ENCODE data around the gene SLC9A8. TPM values are rescaled to one million over a fixed set of nuclear protein-coding genes. Genes with fewer than 3 reads are reported as not detected.

The SLC9A8 gene
- polyA plus RNA-seq, 2 of the 4 experiments (the other 2 are of a cell fraction), result 5.0 to 7.9 TPM

DNA sequence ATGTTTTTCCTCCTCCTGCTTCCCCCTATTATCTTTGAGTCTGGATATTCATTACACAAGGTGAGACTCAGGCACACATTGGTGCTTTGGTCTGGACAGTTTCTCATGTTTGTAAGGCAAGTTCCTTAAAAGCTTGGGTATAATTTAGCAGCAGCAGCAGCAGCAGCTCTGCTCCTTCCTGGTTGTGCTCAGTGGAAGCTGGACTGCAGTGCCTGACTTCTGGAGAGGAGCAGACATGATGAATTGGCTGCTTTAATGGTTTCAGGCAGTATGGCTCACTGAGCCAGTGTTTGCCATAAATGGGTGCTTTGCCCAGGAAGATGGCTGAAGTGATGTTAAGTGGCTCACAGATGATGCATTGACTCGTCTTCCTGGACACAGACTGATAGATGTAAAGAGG is 32.4 kb downstream of the SLC9A8 start:
- TF ChIP-seq, protein P1, sequence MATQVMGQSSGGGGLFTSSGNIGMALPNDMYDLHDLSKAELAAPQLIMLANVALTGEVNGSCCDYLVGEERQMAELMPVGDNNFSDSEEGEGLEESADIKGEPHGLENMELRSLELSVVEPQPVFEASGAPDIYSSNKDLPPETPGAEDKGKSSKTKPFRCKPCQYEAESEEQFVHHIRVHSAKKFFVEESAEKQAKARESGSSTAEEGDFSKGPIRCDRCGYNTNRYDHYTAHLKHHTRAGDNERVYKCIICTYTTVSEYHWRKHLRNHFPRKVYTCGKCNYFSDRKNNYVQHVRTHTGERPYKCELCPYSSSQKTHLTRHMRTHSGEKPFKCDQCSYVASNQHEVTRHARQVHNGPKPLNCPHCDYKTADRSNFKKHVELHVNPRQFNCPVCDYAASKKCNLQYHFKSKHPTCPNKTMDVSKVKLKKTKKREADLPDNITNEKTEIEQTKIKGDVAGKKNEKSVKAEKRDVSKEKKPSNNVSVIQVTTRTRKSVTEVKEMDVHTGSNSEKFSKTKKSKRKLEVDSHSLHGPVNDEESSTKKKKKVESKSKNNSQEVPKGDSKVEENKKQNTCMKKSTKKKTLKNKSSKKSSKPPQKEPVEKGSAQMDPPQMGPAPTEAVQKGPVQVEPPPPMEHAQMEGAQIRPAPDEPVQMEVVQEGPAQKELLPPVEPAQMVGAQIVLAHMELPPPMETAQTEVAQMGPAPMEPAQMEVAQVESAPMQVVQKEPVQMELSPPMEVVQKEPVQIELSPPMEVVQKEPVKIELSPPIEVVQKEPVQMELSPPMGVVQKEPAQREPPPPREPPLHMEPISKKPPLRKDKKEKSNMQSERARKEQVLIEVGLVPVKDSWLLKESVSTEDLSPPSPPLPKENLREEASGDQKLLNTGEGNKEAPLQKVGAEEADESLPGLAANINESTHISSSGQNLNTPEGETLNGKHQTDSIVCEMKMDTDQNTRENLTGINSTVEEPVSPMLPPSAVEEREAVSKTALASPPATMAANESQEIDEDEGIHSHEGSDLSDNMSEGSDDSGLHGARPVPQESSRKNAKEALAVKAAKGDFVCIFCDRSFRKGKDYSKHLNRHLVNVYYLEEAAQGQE (IDR thresholded peaks at IDR 0.05), result no peak
- TF ChIP-seq CEBPB (IDR thresholded peaks at IDR 0.05), result no peak
- no peak for TF ChIP-seq MAFK (IDR thresholded peaks at IDR 0.05; ENCODE audit: partially characterized antibody)
- TF ChIP-seq CBX8 (IDR thresholded peaks at IDR 0.05), result no peak
- FAIRE-seq (no peak), DNase-seq (ENCODE audit: low read depth in 1 of 2, low spot score in 1 of 2) (no peak), ATAC-seq (no peak; a peak in 1 of 6 replicates)
- H3K9me3 ChIP-seq, result peaks cover 5% of the 10 kb centered on the region; the same call in 1 of the 3 replicates
- ChIA-PET CTCF (interaction anchor here (0.6 to 19.7 kb wide), 24 partner anchors 9 to 304 kb away, joined by 4 to 319 read pairs (median 12); partner anchors contain the start of gene SLC9A8), POLR2A (interaction anchor here (0.7 kb wide), 1 partner anchor 32 kb away, joined by 6 read pairs; no protein-coding TSS in a partner anchor)
- WGBS (ENCODE audit: missing lambda C conversion rate), result 90% methylated on average over 1 of the region's 1 CpG
- H3K4me1 ChIP-seq, result peaks cover 15% of the 10 kb centered on the region; the same call in 1 of the 3 replicates
- no peak overlapping the region for H3K4me2 ChIP-seq
- no peak overlapping the region for H3K4me3 ChIP-seq
- H3K27ac ChIP-seq, result peak overlapping the region; percentile 59 to 74

- 53% methylated on average over 6 of the region's 6 CpGs for WGBS (ENCODE audit: missing lambda C conversion rate)
- FAIRE-seq, result no peak
These were observed 33.7 kb downstream of the SLC9A8 start for GRCh38 chr20:49846206-49846807.

GRCh38 chr20:49850463-49851230 is 38.0 kb downstream of the SLC9A8 start:
- DNase-seq (ENCODE audit: low read depth in 1 of 2, low spot score in 1 of 2), result no peak
- no peaks in the 10 kb centered on the region for H3K9me3 ChIP-seq
- H3K4me1 ChIP-seq, result peaks cover 34% of the 10 kb centered on the region
- no peak overlapping the region for H3K4me2 ChIP-seq
- no peak for ATAC-seq
- peak overlapping the region in 1 of 2 experiments; percentile 40; a peak in 2 of 6 replicates for H3K27ac ChIP-seq
- POLR2A ChIA-PET, result no interaction called here
- CTCF ChIA-PET, result interaction anchor here (0.6 to 19.7 kb wide), 6 partner anchors 38 to 309 kb away, joined by 3 to 319 read pairs (median 6); no protein-coding TSS in a partner anchor
- no peak overlapping the region for H3K4me3 ChIP-seq
- no peak for FAIRE-seq
- 76% methylated on average over 8 of the region's 8 CpGs for WGBS (ENCODE audit: missing lambda C conversion rate)
- TF ChIP-seq HMGXB4 (CRISPR knock-in tag; IDR thresholded peaks at IDR 0.05; ENCODE audit: borderline replicate concordance) (no peak), SMC3 (IDR thresholded peaks at IDR 0.05) (no peak), BHLHE40 (IDR thresholded peaks at IDR 0.05; ENCODE audit: low read depth, low read length) (no peak), ZSCAN20 (CRISPR knock-in tag; IDR thresholded peaks at IDR 0.05) (no peak), HOXB5 (CRISPR knock-in tag; IDR thresholded peaks at IDR 0.05) (no peak), SREBF2 (IDR thresholded peaks at IDR 0.05) (no peak), MAZ (IDR thresholded peaks at IDR 0.05; ENCODE audit: borderline replicate concordance, low read depth, low read length) (no peak), HEYL (CRISPR knock-in tag; IDR thresholded peaks at IDR 0.05) (no peak), TP53 (CRISPR knock-in tag; IDR thresholded peaks at IDR 0.05) (no peak), NFE2L2 (conservative IDR thresholded peaks at IDR 0.05; ENCODE audit: low read length) (no peak), CBX8 (IDR thresholded peaks at IDR 0.05) (no peak), RAD21 (conservative IDR thresholded peaks at IDR 0.05 in 1 of 2, IDR thresholded peaks at IDR 0.05 in 1 of 2) (no peak), CHD4 (IDR thresholded peaks at IDR 0.05; ENCODE audit: borderline replicate concordance) (no peak)
- TF ChIP-seq, protein P2, sequence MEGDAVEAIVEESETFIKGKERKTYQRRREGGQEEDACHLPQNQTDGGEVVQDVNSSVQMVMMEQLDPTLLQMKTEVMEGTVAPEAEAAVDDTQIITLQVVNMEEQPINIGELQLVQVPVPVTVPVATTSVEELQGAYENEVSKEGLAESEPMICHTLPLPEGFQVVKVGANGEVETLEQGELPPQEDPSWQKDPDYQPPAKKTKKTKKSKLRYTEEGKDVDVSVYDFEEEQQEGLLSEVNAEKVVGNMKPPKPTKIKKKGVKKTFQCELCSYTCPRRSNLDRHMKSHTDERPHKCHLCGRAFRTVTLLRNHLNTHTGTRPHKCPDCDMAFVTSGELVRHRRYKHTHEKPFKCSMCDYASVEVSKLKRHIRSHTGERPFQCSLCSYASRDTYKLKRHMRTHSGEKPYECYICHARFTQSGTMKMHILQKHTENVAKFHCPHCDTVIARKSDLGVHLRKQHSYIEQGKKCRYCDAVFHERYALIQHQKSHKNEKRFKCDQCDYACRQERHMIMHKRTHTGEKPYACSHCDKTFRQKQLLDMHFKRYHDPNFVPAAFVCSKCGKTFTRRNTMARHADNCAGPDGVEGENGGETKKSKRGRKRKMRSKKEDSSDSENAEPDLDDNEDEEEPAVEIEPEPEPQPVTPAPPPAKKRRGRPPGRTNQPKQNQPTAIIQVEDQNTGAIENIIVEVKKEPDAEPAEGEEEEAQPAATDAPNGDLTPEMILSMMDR (IDR thresholded peaks at IDR 0.05), result no peak

More at GRCh38 chr20:49846206-49846807, 33.7 kb downstream of the SLC9A8 start:
- ATAC-seq (peak; percentile 92 to 96), DNase-seq (ENCODE audit: low read depth in 1 of 2, low spot score in 1 of 2) (peak; percentile 47 to 72)
- ChIA-PET POLR2A (no interaction called here), CTCF (interaction anchor here (0.6 to 19.7 kb wide), 81 partner anchors 8 to 517 kb away, joined by 3 to 319 read pairs (median 5); partner anchors contain the start of gene SLC9A8)
- H3K9me3 ChIP-seq, result peaks cover 5% of the 10 kb centered on the region; the same call in 1 of the 3 replicates
- peak; percentile 83 for TF ChIP-seq SMC3 (IDR thresholded peaks at IDR 0.05)
- TF ChIP-seq CHD2 (IDR thresholded peaks at IDR 0.05; ENCODE audit: low read length, partially characterized antibody), result no peak
- peak; percentile 89 to 91 for TF ChIP-seq RAD21 (conservative IDR thresholded peaks at IDR 0.05 in 1 of 2, IDR thresholded peaks at IDR 0.05 in 1 of 2)
- TF ChIP-seq, protein P2 (IDR thresholded peaks at IDR 0.05), result peak; percentile 86
- no peak for TF ChIP-seq KDM1A (IDR thresholded peaks at IDR 0.05; ENCODE audit: low read depth)
- no peak overlapping the region for H3K4me2 ChIP-seq
- no peak overlapping the region for H3K4me3 ChIP-seq
- peaks cover 20% of the 10 kb centered on the region; the same call in 1 of the 3 replicates for H3K4me1 ChIP-seq
- H3K27ac ChIP-seq, result peak overlapping the region; percentile 59 to 74; a peak in 5 of 6 replicates
